Measurements from ENCODE around the gene LETM1. TPM values are rescaled to one million over a fixed set of nuclear protein-coding genes. Genes with fewer than 3 reads are reported as not detected.
A peak's percentile ranks its signal among the peaks of the same experiment; 100 is the strongest.

LETM1 gene
- total RNA-seq, 1 donor from 2014 or later = 70.2 TPM

DNA sequence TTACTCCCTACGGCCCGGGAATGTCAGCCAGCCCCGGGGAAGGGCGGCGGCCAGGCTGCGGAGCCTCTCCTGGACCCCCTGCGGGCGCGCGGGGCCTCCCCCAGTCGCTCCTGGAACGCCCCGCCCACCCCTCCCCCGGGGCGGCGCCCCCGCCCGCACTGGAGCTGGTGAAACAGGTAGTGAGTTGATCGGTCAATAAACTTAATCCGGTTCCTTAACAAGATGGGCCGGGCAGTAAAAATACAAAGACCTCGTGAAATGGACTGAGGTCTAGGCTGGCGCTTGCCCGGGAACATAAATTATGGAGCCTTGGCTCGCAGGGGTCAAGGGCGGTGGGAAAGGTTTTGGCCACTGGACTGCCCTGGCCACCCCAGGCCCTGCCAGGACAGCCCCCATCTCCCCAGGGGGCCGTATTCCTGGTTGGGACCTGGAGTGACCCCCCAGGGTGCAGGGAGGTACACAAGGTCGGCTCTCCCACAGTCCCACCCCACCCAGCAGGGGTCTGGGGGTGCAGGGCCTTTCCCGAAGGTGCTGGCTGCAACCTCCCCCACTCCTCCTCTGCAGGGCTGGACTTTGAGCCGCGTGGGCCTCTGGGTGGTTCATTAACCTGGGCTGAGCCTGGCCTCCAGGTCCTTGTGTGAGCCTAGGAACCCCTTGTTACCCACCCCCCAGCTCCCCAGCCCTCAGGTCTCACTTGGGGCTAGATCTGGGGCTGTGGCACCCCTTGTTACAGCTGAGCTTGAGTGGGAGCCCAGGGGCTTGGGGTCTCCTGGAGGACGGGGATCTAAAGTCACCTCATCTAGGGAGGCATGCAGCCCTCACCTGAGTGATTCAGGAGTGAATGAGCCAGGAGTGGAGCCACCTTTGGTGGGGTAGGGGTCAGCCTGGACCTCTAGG, 60.4 kb downstream of the LETM1 start:
- DNase-seq (ENCODE audit: low read depth in 2 of 2) = no peak

DNA sequence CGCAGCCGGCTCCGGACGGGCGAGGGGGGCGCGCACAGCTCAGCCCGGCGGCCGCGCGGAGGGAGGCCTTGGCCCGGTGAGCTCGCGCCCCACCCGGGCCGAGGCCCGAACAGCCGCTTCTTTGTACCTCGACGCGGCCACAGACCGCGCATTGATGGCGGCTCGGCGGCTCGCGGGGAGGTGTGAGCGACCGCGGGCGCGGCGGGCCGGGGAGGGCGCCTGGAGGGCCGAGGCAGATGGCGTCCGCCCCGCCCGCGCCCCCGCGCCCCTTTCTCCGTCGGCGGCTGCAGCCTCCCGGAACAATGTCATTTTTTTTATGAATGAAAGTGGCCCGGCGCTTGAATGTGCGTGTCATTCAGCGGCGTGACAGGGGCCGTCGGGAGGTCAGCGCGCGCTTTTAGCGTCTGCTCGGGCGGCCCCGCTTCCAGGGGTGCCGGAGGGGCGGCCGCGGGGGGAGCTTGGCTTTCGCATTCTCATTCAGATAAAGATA, 61.1 kb downstream of the LETM1 start:
- no peak for DNase-seq (ENCODE audit: low read depth in 2 of 2)

DNA sequence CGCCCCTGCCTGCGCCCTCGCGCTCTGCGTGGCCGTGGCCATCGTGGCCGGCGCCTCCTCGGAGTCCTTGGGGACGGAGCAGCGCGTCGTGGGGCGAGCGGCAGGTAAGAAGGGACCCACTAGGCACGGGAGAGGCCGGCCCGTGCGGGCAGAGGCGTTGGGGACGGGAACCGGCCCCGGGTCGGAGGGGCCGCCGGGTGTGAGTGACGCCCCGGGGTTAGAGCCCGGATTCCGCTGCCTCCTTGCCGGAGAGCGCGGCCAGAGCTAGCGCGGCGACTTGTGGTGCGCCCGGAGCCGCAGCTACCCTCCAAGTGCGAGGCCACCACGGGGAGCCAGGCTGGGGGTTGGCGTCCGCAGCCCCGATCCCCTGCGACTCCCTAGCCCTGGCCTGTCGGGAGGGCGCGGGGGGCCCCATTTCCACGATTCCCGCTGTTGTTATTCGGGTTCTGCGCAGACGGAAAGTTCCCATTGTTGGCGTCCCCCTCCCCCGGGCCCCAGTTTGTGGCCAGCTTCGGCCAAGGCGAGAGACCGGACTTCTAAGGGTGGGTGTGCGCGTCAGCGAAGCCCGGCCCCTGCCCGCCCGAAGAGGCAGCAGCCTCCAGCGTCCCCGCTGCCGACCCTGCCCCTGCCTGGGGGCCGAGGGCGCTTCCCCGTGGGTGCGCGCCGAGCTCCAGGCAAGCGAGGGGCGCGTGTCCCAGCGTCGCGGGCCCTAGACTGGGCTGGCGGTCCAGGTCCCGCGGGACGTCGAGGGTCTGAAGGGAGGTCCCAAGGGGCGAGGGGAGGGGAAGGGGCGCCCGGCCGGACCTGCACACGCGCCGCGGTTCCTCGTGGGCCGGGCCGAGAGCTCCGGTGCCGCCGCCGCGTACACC, 61.8 kb downstream of the LETM1 start:
- DNase-seq (ENCODE audit: low read depth in 2 of 2) = peak in 1 of 2 donors; percentile 21

DNA sequence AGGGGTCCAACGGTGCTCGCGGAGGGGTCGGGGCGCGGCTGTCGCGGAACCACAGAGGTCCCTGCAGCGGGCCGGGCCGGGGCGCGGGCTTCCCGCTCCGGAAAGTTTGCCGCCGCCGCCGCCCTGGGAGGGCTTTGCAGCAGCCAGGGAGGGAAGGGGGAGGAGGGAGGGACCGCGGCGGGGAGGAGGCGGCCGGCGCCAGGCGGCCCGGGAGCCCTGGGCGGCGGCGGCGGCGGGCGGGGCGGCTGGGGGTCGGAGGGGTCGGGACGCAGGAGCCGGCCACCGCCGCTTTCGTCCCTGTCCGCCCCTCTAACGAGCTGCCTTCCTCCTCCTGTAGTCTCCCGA, 62.5 kb downstream of the LETM1 start:
- peak in 1 of 2 donors; percentile 31 for DNase-seq (ENCODE audit: low read depth in 2 of 2)

DNA sequence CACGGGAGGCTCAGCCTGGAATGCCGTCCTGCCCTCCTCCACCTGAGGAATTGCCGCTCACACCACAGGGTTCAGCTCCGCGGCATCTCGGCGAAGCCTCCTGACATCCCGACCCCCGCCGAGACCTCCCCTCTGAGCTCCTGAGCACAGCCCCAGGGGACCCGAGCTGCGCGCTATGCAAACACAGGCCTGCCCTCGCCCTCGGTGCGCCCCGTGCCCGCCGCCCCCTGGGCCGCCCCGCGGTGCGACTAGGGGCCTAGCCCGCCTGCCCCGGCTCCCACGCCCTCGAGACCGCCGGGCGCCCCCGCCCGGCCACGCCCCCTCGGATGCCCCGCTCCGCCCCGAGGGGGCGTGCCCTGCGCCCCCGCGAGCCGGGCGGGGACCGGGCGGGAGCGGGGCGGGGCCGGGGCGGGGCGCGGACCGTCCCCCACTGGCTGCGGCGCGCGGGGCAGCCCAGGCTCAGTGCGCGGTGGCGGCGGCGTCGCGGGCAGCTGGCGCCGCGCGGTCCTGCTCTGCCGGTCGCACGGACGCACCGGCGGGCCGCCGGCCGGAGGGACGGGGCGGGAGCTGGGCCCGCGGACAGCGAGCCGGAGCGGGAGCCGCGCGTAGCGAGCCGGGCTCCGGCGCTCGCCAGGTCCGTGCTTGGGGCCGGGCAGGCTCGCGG, 63.0 kb downstream of the LETM1 start, which contains the start of gene FGFR3:
TSS of gene FGFR3 (plus strand) at position 462 of the 664 bp plus-strand sequence. CDS start 642 bp downstream, outside the sequence.
- peak; percentile 16 to 51 for DNase-seq (ENCODE audit: low read depth in 2 of 2)

DNA sequence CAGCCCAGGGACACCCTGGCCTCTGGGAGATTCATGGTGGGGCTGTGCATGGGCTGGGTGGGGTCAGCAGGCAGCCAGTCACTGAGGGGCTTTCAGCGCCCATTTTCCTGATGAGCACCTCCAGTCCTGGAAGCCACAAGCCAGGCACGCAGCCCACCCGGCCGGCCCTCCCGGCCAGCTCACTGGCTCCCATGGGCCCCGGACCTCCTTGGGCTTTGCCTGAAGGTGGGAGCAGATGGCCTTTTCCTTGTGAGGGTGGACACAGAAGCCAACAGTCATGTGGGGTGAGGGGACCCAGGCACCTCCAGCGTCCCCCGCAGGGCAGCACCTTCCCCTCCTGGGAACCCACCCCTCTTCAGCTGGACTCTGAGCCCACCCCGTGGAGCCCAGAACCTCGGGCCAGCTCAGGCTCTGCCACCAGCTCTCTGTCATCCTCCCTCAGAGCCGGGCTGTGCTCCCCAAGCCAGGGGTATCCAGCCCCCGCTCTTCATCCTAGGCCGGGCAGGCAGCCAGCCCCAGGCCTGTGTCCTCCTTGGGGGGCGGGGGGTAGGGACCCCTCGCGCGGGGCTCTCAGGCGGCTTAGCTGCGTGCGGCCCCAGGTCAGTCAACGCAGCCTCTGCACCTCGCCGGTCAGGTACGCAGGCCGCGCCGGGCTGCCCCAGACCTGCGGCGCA, 63.7 kb downstream of the LETM1 start:
- DNase-seq (ENCODE audit: low read depth in 2 of 2) = no peak

DNA sequence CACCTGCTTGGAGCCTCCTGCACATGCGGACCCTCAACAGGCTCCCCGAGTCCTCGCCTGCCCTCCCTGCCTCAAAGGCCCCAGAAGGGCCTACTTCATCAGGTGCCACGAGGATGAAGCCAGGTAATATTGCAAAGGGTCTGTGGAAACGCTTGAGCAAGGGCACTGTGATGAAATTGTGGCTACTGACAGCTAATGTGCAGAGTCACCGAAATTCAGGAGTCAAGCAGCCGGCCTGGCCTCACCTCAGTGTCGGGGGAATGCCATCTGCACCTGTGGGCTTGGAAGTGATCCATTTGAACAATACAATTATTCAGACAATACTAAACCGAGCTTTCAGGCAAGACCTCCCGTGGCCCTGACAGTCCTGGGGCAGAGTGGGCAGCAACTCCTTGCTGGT, 66.0 kb downstream of the LETM1 start:
- no peak for DNase-seq (ENCODE audit: low read depth in 2 of 2)

DNA sequence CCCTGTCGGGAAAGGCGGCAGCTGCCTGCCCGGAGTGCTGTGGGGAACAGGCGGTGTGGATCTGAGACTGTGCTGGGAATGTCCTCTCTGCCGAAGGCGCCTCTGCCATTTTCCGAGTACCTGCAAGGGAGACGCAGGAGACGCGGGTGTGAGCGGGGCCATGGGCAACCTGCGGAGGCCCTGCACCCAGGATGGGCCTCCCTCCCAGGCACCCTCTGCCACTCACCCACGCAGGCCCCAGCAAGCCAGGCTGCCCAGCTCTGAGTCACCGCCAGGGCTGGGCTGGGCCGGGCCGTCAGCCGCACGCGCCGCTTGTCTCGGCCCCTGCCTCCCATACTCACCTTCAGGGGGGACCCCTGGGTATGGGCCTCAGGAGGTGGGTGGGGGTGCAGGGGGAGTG, 66.4 kb downstream of the LETM1 start:
- DNase-seq (ENCODE audit: low read depth in 2 of 2) = no peak

DNA sequence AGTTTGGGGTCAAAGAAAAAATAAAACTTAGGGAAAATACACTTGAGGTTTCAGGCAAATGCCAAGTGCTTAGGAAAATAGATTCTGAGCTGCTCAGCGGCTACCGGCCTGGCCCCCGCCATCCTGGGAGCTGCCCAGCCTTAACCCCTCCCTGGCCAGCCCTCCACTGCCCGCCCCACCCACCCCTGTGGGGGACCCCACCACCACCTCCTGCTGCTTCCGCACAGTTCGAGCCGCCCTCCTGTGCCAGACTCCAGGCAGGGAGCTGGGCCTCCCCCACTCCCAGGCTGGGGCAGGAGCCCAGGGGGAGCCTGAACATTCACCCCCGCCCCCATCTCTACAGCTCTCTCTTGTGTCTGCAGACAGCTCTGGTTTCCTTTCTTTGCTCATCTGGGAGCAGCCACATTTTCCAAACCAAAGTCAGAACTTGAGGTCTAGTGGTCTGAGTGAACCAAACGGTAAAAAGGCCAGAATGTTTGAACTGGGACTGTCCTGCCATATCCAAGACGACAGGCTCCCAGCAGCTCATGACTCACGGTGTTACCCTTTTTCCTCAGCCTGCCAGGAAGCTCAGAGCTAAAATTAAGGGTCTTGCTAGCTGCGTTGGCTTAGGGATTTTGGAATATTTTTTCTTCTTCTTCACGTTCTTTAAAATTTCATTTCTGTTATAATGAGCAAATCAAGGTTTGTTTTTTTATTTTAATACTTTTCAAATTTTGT, 67.5 kb downstream of the LETM1 start:
- DNase-seq (ENCODE audit: low read depth in 2 of 2) = no peak

DNA sequence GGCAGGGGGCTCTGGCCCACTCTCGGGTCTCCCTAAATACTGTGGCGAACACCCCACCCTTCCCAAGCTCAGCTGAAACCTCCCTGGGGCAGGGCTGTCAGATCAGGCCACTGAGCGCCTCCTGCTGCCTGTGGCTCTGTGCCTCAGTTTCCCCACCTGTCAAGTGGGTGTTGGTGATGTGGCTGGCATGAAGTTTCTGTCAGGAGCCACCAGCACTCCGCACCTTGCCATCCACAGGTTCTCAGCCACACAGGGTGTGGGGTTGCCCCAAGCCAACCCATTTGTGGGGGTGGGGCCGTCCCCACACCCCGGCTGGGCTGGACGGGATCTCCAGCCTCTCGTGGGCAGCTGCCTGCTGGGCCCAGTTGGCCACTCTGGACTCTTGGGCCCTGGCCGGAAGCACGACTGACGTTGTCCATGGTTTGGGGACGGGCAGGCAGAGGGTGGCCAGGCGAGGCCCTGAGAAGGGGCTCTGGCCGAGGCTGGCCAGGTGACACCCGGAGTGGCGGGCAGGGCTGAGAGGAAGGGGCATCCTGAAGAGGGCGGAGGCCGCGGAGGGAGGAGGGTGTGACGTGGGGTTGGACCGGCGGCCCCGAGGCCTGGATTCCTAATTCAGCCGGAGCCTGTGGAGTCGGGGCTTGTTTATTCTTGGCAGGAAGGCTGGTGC, 68.4 kb downstream of the LETM1 start:
- no peak for DNase-seq (ENCODE audit: low read depth in 2 of 2)

DNA sequence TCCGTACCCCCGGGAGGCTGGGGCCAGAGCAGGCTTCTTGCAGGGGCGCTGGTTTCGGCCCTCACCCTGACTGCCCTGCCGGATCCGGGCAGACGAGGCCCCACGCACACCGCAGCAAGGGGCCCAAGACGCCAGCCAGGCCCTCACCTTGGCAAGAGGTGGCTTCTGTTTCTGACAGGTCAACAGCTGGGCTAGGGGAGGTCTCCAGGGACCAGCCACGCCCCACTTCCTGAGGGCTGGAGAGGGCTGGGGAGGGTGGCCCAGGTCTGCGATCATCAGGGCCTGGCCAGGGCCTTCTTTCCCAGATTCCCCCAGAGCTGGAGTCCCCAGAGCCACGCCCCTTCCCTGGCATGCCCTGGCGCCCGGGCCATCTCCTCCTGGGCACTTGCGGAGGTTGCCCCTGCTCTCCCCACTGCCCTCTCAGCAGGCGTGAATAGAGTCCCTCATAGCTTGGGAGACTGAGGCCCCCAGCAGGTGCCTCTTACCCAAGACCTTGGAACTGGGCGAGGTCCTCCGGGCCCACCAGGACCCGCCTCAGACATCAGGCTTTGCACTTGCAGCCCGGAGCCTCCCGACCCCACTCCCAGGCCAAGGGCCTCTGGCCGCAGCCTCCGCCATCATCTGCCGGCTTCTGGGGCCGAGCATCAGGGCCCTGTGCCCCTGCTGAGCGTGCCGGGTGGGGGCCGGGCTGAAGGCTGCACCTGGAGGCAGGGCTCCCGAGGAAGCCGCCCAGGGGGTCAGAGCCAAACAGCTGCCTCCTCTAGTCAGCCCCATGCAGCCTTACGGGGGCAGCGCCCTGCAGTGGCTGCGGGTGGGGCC, 69.2 kb downstream of the LETM1 start:
- no peak for DNase-seq (ENCODE audit: low read depth in 2 of 2)

DNA sequence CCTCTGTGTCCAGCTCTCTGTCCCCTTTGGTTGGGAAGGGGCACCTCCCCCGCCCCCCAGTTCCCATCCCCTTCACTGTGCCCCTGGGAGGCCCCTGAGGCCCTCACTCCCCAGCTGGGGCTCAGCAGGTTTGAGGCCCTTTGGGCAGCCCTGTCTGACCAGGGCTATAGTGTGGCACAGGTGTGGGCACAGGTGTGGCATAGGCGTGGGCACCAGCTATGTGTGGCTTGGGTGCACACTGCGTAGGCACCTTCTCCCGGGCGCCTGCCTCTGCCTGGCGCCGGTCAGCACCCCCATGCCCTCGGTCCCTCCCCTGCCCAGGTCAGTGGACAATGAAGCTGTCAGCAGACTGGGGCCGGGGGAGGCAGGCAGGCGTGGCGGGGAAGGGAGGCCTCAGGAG, 70.4 kb downstream of the LETM1 start:
- no peak for DNase-seq (ENCODE audit: low read depth in 2 of 2)

DNA sequence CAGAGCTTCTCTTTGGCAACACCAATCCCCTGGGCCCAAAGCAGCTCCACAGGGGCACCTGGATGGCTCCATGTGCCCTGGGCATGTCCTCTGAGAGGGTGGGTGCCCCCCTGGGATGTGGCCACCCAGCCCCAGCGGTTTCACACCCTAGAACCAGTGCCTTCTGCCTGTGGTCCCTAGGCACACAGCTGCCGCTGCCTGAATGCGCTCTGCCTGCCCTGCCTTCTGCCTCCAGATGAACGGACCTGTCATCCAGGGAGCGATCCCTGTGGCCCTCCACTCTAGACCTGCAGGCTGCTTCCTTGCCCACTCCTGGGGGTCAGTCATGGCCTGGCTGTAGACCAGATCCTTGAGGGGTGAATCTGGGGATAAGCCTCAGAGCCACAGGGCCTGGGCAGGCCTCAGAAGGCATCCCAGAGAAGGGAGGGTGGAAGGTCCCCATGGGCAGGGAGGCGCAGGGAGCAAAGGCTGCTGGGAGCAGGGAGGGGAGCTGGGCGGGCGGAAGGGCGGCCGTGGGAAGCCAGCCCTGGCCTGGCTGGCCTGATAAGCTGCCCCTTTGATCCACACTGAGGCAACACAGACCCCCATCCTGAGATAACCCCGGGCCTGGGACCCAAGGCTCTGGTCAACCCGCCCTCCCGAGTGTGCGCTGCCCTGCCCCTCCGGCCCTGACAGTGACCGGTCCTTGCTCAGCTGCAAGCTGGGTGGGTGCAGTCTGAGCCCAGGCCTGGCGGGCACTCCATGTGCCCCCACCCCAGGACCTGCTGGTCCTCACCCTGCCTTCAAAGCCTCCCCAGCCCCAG, 71.0 kb downstream of the LETM1 start:
- DNase-seq (ENCODE audit: low read depth in 2 of 2) = peak in 1 of 2 donors; percentile 49

DNA sequence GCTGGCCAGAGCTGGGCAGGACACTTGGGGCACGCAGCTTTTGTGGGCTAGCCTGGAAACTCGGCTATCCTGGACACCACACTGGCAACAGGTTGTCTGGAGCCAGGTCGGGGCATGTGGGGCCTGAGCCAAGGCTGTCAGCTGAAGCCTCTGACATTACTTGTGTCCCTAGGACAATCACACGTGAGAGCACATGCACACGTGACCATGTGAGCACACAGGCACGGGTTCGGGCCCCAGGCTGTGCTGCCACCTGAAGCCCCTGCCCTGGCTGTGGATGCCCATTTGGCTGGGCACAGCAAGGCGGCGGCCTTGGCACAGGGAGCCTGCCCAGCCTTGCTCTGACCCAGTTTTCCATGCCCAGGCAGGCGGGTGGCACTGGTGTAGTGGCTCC, 71.6 kb downstream of the LETM1 start:
- DNase-seq (ENCODE audit: low read depth in 2 of 2) = no peak

DNA sequence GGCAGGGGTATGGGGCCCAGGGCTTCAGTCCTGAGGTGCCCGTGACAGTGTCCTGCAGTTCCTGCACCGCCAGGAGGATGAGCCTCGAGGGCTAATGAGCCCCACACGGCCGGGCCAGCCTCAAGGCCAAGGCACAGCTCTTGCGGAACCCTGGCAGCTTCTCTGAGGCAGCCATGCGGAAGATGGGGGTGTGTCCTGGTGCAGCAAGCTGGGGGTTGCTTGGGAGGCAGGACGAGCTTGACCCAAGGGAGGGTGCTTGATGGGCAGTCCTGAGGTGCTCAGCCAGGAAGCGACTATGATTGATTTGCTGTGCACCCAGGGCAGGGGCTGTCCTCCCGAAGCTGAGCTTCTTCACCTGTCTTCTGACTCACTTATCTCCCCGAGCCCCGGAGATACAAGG, 72.0 kb downstream of the LETM1 start:
- no peak for DNase-seq (ENCODE audit: low read depth in 2 of 2)

DNA sequence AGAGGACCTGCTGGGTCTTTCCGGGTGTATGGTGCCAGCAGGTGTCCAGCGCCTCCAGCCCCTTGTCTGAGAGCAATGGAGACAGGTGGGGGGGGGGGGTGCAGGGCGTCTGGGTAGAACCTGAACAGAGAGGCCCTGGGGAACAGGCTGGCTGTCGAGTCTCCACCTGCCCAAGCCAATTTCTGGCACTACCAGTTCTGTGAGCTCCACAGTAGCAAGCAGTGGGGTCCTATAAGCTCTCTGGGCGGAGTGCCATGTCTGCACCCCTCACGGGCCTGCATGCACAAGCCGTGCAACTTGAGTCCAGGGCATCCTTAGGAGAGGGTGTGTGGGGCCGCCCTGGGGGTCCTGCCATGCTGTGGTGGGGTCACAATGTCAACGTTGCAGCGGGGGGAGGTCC, 72.9 kb downstream of the LETM1 start:
- DNase-seq (ENCODE audit: low read depth in 2 of 2) = no peak

DNA sequence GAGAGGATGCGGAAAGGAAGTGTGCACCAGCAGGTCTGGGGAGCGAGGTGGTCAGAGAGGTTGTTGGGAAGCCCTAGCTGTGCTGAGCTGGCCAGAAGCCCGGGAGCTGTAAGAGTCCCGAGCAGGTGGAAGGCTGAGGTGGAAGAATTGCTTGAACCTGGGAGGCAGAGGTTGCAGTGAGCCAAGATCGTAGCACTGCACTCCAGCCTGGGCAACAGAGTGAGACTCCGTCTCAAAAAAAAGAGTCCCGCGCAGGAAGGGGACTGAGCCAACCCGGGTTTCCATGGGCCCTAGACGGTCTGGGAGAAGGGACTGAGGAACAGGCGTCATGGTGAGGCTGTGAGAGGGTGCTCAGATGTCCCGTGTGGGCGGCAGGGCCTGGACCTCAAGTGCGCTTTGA, 75.5 kb downstream of the LETM1 start:
- DNase-seq (ENCODE audit: low read depth in 2 of 2) = no peak

All from lung microvascular endothelial cell (primary cell).